ENCODE data around the gene RPS15.
A peak's percentile ranks its signal among the peaks of the same experiment; 100 is the strongest.
"Not testable (repeated sequence)": the region's sequence is repeated elsewhere in the genome, so short reads cannot be mapped to it uniquely, and the experiment has no call there.

Gene RPS15

GRCh38 chr19:1433119-1434039 is 4.8 kb upstream of the RPS15 start:
- DNase-seq (ENCODE audit: low read depth in 3 of 3, low spot score in 1 of 3) = no peak

- DNase-seq (ENCODE audit: low read depth in 3 of 3, low spot score in 1 of 3) = no peak
Observed at GRCh38 chr19:1434040-1434366, 4.2 kb upstream of the RPS15 start.

- DNase-seq (ENCODE audit: low read depth in 3 of 3, low spot score in 1 of 3) = no peak
Observed at GRCh38 chr19:1434577-1435060, 3.6 kb upstream of the RPS15 start.

DNA sequence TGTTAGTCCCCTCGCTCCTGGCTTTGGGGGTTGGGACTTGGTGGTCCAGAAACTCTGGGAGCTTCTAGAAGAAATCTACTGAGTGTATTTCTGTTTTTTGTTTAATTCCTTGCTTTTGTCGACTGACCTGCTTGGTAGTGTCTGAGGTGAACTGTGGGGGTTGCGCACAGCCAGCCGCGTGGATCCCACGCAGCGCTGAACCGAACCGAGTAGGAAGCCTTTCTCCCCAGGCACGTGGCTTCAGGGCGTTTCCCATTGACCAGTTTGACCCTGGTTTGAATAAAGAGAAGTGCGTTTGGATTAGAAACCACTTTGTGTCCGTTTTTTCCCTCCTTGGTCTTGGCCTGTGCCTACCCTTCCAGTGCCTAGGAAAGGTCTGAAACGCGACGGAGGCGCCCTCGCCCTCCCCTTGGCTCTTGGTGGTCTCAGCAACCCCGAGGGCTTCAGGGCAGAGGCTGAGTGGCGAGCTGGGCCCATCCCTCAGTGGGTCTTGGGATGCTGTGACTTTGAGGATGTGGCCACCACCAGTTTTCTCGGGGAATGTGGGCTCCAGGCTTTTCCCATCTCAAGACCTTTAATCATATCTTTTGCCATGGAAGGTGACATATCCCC is 2.7 kb upstream of the RPS15 start:
- DNase-seq (ENCODE audit: low read depth in 3 of 3, low spot score in 1 of 3) = no peak

- DNase-seq (ENCODE audit: low read depth in 3 of 3, low spot score in 1 of 3) = no peak
Observed at GRCh38 chr19:1437609-1438008, 587 bp upstream of the RPS15 start.

DNA sequence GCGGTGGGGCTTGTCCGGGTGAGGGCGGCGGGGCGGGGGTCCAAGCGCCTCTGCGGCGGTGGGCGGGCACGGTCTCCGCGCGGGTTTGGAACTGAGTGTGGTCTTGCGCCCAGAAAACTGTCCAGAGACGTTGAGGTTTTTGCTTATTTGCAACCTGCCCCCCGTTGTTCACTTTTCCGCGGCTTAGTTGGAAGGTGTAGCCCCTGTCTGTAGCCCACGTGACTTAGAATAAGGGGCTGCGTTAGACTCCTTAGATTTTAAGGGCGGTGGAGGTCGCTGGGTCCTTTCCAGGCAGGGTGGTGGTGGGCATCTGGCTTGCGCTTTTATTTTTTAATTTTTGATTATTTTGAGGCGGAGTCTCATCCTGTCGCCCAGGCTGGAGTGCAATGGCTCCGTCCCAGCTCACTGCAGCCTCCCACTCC is 748 bp downstream of the RPS15 start:
- DNase-seq (ENCODE audit: low read depth in 3 of 3, low spot score in 1 of 3) = no peak

GRCh38 chr19:1439525-1440417 is 1.6 kb downstream of the RPS15 start:
- DNase-seq (ENCODE audit: low read depth in 3 of 3, low spot score in 1 of 3) = not testable (repeated sequence)

- no peak for DNase-seq (ENCODE audit: low read depth in 3 of 3, low spot score in 1 of 3)
Observed at GRCh38 chr19:1440418-1440801, 2.2 kb downstream of the RPS15 start.

- DNase-seq (ENCODE audit: low read depth in 3 of 3, low spot score in 1 of 3) = no peak
Observed at GRCh38 chr19:1441022-1441426, 2.8 kb downstream of the RPS15 start.

GRCh38 chr19:1441677-1442438 is 3.7 kb downstream of the RPS15 start:
- no peak for DNase-seq (ENCODE audit: low read depth in 3 of 3, low spot score in 1 of 3)

- DNase-seq (ENCODE audit: low read depth in 3 of 3, low spot score in 1 of 3) = peak in 2 of 3 donors; percentile 49 to 65
Observed at GRCh38 chr19:1445185-1445931, 7.2 kb downstream of the RPS15 start.

GRCh38 chr19:1445932-1446712 is 7.9 kb downstream of the RPS15 start:
- no peak for DNase-seq (ENCODE audit: low read depth in 3 of 3, low spot score in 1 of 3)

GRCh38 chr19:1446713-1447481 is 8.7 kb downstream of the RPS15 start:
- no peak for DNase-seq (ENCODE audit: low read depth in 3 of 3, low spot score in 1 of 3)

- no peak for DNase-seq (ENCODE audit: low read depth in 3 of 3, low spot score in 1 of 3)
Observed at GRCh38 chr19:1447504-1447903, 9.3 kb downstream of the RPS15 start.

- DNase-seq (ENCODE audit: low read depth in 3 of 3, low spot score in 1 of 3) = no peak
Observed at GRCh38 chr19:1447944-1448343, 9.7 kb downstream of the RPS15 start.

GRCh38 chr19:1449467-1450442 is 11.6 kb downstream of the RPS15 start, which contains the start of gene APC2:
APC2 (plus strand) TSS chr19:1450121; CDS start chr19:1453002, 2,881 bp downstream.
- DNase-seq (ENCODE audit: low read depth in 3 of 3, low spot score in 1 of 3) = no peak
